ENCODE measurements around the gene NDUFB10.
"Not testable (repeated sequence)": the region's sequence is repeated elsewhere in the genome, so short reads cannot be mapped to it uniquely, and the experiment has no call there.

The NDUFB10 gene

DNA sequence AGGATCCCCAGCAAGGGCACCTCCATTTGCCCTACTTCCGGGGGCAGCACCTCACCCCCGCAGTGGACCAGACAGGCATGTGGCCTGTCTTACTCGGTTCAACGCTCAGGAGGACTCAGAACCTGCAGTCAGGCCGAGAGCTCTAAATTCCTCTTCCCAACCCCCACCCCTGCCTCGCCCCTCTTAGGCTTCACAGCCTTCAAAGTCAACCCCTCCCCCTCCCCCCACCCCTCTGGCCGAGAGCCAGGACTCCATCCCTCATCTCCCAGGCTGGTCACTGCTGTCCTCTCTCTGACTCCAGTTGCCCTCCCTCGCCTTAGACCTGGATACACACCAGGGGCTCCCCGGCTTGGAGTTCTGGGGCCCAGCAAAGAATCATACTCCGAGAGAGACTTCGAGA is 33.1 kb upstream of the NDUFB10 start:
- DNase-seq = no peak

GRCh38 chr16:1929105-1929504 is 30.2 kb upstream of the NDUFB10 start:
- peak; percentile 70 for DNase-seq

GRCh38 chr16:1929578-1930337 is 29.6 kb upstream of the NDUFB10 start:
- peak; percentile 67 for DNase-seq

GRCh38 chr16:1930338-1930720 is 29.0 kb upstream of the NDUFB10 start:
- no peak for DNase-seq

GRCh38 chr16:1932050-1933028 is 27.0 kb upstream of the NDUFB10 start:
- peak; percentile 39 for DNase-seq

DNA sequence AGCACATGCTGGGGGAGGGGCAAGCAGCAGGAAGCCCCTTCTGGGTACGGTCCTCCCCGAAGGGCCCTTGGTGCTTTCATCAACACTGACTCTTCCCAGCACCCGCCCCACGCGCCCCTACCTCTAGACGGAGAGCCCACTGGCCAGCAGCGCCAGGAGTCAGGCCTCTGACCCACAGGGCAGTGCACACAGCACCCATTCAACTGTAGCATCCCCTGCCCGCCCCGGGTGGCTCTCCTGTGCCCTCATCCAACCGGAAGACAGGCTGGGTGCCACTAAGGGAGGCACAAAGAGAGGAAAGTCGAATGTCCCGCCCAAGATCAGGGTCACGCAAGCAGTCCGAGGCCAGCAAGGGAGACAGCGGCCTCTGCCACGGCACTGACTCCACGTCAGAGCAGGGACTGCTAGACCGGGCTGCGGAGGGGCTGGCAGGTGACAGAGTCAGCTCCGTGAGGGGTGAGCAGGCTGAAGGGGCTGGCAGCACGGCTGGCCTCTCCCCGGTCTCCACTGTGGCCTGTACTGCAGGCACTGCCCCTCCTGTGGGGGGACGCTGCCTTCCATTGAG is 26.2 kb upstream of the NDUFB10 start:
- no peak for DNase-seq

DNA sequence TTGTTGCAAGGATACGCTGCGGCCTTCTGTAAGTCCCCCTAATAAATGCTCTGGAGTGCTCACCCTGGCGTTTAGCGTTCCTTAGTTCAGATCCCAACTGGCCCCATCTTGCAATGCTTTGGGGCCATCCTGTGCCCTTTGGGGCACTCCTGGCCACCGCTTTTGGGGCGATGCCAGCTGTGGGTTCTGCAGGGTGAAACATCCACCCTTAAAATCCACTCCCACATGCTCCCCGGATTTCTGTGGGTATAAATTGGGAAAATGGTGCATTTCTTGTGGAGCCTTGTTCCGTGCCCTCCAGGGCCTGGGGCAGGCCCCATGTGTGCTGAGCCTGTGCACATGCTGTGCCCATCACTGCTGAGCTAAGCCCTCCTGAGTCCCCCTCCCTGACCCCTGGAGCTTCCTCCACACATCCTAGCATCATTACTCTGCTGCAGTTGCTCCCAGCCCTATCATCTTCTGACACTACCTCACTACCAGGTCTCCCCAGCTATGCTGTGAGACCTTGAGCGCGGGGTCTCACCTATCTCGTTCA is 22.3 kb upstream of the NDUFB10 start:
- no peak for DNase-seq

- DNase-seq = no peak
Measured at GRCh38 chr16:1938316-1938715, 21.0 kb upstream of the NDUFB10 start.

DNA sequence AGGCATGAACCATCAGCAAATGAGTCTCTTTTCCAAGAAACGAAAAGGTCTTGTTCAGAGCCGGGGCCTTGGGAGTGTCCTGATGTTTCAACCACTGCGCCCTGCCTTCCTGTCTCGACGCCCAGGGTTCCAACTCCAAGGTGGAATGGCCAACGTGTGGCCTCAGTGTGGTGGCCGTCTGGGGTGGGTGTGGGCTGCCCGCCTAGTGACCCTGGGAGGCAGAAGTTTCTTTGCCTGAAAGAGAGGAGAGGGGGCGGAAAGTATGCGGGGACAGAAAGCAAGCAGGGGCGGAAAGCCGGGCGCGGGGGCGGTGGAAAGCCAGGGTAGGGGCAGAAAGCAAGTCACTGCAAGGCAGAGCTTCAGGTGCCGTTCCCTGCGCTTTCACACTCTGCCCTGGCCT is 20.4 kb upstream of the NDUFB10 start:
- no peak for DNase-seq

DNA sequence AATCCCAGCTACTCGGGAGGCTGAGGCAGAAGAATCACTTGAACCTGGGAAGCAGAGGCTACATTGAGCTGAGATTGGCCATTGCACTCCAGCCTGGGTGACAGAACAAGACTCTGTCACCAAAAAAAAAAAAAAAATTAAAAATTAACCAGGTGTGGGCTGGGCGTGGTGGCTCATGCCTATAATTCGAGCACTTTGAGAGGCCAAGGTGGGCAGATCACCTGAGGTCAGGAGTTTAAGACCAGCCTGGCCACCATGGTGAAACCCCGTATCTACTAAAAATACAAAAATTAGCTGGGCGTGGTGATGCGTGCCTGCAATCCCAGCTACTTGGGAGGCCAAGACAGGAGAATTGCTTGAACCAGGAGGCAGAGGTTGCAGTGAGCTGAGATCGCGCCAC is 19.5 kb upstream of the NDUFB10 start:
- not testable (repeated sequence) for DNase-seq

GRCh38 chr16:1940273-1941161 is 18.8 kb upstream of the NDUFB10 start:
- DNase-seq = no peak

- no peak for DNase-seq
Measured at GRCh38 chr16:1941162-1942046, 17.9 kb upstream of the NDUFB10 start.

DNA sequence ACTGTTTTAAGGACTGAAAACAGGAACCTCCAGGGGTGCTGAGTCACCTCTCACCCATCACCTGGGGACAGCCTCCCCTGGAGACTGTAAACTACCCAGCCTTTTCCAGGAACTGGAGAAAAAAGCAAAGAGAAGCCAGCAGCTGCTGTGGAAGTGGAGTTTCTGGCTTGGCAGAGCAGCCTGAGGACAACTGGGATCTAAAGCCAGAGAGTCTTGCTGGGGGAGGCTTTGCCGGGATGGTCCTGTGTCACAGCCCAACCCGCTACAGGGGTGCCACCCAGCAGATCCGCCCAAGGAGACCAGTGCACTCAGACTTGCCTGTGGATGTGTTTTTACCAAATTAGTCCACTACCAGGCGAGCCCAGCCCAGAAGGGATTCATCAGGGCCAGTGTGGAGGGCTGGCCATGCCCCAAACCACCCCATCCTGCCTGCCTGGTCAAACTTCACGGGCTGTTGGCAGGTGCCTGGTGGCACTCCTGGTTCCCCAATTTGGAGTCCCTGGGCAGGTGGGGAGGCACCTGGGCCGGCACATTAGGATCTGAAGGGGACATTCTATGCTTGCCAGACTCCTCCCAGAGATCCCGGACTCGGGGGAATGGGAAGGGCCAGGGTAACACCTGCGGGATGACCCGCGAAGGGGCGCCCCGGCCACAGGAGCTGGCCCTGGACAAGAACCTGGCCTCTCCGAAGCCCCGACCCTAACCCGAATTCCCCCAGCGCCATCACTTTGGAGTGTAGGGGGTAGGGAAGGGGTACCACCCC is 17.1 kb upstream of the NDUFB10 start:
- no peak for DNase-seq

- peak; percentile 99 for DNase-seq
Measured at GRCh38 chr16:1942810-1943726, 16.3 kb upstream of the NDUFB10 start, which contains the start of gene MSRB1. MSRB1 (minus strand) TSS chr16:1943199; CDS start chr16:1943156, 43 bp downstream.

DNA sequence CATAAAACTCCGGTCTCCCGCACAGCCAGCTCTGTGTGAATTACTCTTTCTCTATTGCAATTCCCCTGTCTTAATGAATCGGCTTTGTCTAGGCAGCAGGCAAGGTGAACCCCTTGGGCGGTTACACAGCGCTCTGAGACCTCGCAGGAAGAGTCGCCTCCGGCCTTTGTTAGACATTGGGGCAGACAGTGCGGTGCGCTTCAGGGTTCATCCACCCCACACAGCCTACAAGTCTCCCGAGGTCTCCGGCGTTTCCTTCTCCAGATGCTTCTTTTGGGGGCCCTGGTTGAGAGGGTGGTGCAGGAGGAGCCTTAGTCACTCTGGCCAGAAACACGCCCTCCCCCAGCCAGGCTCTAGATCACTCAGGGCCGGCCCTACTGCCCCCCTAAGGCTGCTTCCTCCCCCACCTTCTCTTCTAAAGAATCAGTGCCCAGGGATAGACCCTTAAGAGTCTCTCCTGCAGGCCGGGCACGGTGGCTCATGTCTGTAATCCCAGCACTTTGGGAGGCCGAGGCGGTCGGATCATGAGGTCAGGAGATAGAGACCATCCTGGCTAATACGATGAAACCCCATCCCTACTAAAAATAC is 14.6 kb upstream of the NDUFB10 start:
- DNase-seq = no peak

GRCh38 chr16:1945559-1946391 is 13.6 kb upstream of the NDUFB10 start:
- no peak for DNase-seq

DNA sequence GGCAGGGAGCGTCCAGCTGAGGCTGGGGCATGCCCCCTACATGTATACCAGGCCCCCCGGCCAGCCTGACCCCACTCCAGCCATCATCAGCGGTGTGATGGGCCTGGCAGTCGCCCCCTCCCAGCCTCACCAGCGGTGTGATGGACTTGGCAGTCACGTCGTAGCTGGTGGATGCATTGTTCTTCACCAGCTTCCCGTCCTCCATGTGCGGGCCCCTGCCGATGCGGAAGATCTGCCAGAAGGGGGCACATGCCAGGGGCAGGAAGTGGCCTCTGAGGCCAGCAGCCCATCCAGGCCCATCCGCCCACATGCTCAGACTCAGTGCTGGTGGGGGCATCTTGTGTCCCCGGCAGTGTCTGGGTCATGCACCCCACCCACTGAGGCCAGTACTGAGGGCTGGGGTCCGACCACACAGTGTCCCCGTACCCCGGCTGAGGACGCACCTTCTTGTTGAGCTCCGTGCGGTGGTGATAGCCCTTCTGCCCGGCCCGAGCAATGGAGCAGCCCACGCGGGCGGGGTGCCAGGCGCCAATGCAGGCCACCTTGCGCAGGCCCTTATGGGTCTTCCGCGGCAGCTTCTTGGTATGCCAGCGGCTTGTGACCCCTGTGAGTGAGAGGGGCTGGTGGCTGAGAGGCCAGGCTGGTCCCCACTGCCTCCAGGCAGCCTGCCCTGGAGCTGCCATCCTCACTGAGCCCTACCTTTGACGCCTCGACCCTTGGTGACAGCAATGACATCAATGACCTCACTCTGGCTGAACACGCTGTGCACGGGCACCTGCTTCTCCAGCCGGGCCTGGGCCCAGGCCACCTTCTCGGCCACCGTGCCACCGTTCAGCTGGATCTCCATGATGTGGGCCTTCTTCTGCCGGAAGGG is 12.6 kb upstream of the NDUFB10 start:
- DNase-seq = no peak
